Activated B cell treated with CpG ODN at 0.5 μM for 24 hours (primary cell): ENCODE data around the gene MYLK. TPM values are rescaled to one million over a fixed set of nuclear protein-coding genes. Genes with fewer than 3 reads are reported as not detected.

ENCODE experiments used
- ATAC-seq: fragments of 200-7000 bp; cut with Tn5 transposase; one replicate; pipeline ENCODE4 v1.10.0; 2021; ENCODE audit warnings: low read depth, mild to moderate bottlenecking, moderate library complexity
- CTCF ChIA-PET: fragments of 350-600 bp; sonication (Branson Sonifier 250); formaldehyde crosslinking; loops from one replicate; lab custom pipeline; 2021; ENCODE audit warnings: antibody characterized with exemption; lab: Charles Lee
- POLR2A ChIA-PET: fragments of 350-600 bp; sonication (Branson Sonifier 250); formaldehyde crosslinking; loops from one replicate; lab custom pipeline; 2021; ENCODE audit warnings: antibody characterized with exemption; lab: Charles Lee
- DNase-seq: peaks from one replicate; pipeline ENCODE4 v3.0.0; 2022
- H3K27ac Mint-ChIP-seq: one replicate; pipeline ENCODE4 v1.8.0; 2020; ENCODE audit warnings: mixed read lengths
- H3K27me3 Mint-ChIP-seq: one replicate; pipeline ENCODE4 v1.8.0; 2021; ENCODE audit warnings: mixed read lengths
- H3K36me3 Mint-ChIP-seq: one replicate; pipeline ENCODE4 v1.8.0; 2021; ENCODE audit warnings: low read depth, mixed read lengths
- H3K4me1 Mint-ChIP-seq: one replicate; pipeline ENCODE4 v1.8.0; 2021; ENCODE audit warnings: mixed read lengths
- H3K4me3 Mint-ChIP-seq: one replicate; pipeline ENCODE4 v1.8.0; 2020; ENCODE audit warnings: mild to moderate bottlenecking, mixed read lengths
- H3K9me3 Mint-ChIP-seq: one replicate; pipeline ENCODE4 v1.8.0; 2020; ENCODE audit warnings: mixed read lengths
- intact Hi-C: fragments of 100-400 bp; cut with micrococcal nuclease; formaldehyde crosslinking; loops from one replicate; pipeline ENCODE4 v1.15.1; 2024
- total RNA-seq: library from RNA; stranded (reverse); gene quantifications from 2 replicates; pipeline ENCODE4 v1.2.3, GENCODE V29; 2022
- TF ChIP-seq, protein P1 (sequence below): fragments of 200-600 bp; IDR thresholded peaks from one replicate; pipeline ENCODE4 v1.8.0; 2022; ENCODE audit warnings: antibody characterized with exemption, mild to moderate bottlenecking

MYLK gene
- total RNA-seq, 1 donor from 2014 or later, result not detected

DNA sequence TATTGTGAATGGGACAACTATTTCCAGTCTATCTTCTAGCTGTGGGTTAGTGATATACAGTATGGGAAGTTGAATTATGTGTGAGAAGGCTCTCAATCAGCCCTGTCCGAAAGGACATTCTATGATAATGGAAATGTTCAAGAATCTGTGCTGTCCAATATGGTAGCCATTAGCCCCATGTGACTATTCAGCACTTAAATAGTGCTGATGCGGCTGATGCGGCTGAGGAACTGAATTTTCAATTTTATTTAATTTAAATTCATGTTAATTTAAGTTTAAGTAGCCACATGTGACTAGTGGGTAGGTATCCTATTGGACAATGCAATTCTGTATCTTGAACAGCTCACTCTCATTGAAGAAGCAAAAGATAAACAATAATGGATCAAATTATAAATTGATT is 98.5 kb downstream of the MYLK start:
- intact Hi-C loops, result no loop called here
- ATAC-seq, result no peak
- Mint-ChIP-seq H3K4me3 (no peak overlapping the region), H3K9me3 (no peaks in the 10 kb centered on the region), H3K27me3 (peaks cover 4% of the 10 kb centered on the region), H3K27ac (no peak overlapping the region), H3K36me3 (no peaks in the 10 kb centered on the region), H3K4me1 (no peaks in the 10 kb centered on the region)
- ChIA-PET POLR2A (no interaction called here), CTCF (no interaction called here)
- DNase-seq, result no peak
- TF ChIP-seq, protein P1, sequence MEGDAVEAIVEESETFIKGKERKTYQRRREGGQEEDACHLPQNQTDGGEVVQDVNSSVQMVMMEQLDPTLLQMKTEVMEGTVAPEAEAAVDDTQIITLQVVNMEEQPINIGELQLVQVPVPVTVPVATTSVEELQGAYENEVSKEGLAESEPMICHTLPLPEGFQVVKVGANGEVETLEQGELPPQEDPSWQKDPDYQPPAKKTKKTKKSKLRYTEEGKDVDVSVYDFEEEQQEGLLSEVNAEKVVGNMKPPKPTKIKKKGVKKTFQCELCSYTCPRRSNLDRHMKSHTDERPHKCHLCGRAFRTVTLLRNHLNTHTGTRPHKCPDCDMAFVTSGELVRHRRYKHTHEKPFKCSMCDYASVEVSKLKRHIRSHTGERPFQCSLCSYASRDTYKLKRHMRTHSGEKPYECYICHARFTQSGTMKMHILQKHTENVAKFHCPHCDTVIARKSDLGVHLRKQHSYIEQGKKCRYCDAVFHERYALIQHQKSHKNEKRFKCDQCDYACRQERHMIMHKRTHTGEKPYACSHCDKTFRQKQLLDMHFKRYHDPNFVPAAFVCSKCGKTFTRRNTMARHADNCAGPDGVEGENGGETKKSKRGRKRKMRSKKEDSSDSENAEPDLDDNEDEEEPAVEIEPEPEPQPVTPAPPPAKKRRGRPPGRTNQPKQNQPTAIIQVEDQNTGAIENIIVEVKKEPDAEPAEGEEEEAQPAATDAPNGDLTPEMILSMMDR, result no peak

DNA sequence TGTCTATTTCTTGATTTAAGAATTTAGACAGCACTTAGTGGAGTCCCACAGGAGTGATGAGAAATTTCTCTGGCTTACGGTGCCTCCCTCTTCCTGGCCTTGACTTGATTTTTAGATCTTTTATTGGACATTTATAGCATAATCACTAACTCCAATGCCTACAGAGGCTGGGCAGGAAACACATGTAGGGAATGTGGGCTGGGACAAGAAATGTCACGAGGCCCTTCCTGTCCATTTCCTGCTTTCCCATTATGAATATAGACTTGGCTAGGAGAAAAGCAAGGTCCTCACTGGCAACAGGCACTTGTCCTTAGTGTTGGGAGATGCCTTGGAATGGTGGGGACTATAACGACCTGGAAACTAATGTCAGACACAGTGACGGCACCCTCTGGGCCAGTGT is 100.3 kb downstream of the MYLK start:
- H3K9me3 Mint-ChIP-seq, result no peaks in the 10 kb centered on the region
- H3K27ac Mint-ChIP-seq, result no peak overlapping the region
- no peak for DNase-seq
- TF ChIP-seq, protein P1, result no peak
- no peak overlapping the region for H3K4me3 Mint-ChIP-seq
- no peaks in the 10 kb centered on the region for H3K36me3 Mint-ChIP-seq
- no peak for ATAC-seq
- ChIA-PET POLR2A (interaction anchor here (0.7 kb wide), 1 partner anchor 285 kb away, joined by 9 read pairs; no protein-coding TSS in a partner anchor), CTCF (no interaction called here)
- peaks cover 3% of the 10 kb centered on the region for H3K27me3 Mint-ChIP-seq
- intact Hi-C loops, result no loop called here
- no peaks in the 10 kb centered on the region for H3K4me1 Mint-ChIP-seq

- no peak overlapping the region for H3K27ac Mint-ChIP-seq
- DNase-seq (no peak), ATAC-seq (no peak)
- H3K4me3 Mint-ChIP-seq, result no peak overlapping the region
- H3K36me3 Mint-ChIP-seq, result no peaks in the 10 kb centered on the region
- H3K27me3 Mint-ChIP-seq, result peaks cover 3% of the 10 kb centered on the region
- intact Hi-C loops, result no loop called here
- ChIA-PET CTCF (no interaction called here), POLR2A (no interaction called here)
- no peaks in the 10 kb centered on the region for H3K9me3 Mint-ChIP-seq
- no peaks in the 10 kb centered on the region for H3K4me1 Mint-ChIP-seq
- TF ChIP-seq, protein P1, result no peak
Observed at GRCh38 chr3:123783050-123783689, 101.0 kb downstream of the MYLK start.

- CTCF ChIA-PET, result no interaction called here
- no peaks in the 10 kb centered on the region for H3K4me1 Mint-ChIP-seq
- TF ChIP-seq, protein P1, result no peak
Observed at GRCh38 chr3:123782488-123782887, 101.6 kb downstream of the MYLK start.

DNA sequence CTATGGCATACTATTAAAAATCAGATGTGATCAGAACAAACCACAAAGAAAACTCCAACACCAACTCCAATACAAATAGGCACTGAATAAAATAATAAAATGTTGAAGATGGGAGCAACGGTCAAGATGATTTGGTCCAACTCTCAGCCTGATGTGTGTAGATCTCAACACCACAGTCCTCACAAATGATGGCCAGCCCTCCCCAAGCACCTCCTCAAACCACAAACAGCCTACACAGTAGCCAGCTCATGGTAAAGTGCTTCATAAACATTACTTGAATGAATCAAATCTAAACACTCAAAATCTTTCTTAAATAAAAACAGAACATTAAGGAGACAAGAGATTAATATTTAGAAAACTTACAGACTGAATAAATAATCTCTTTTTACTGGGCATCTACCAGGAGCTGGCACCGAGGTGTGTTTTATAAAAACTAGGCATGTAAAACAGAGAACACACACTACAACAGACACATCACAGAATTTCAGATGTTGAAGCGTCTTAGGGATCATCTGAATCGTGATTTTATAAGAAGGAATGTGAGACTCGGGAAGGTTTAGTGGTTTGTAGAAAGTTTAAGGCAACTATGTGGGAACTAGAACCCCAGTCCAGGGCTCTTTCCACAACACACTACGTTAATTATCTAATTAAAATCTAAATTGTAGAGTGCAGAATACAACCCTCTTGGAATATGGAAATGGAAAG is 102.4 kb downstream of the MYLK start:
- TF ChIP-seq, protein P1, result no peak
- no peak overlapping the region for H3K27ac Mint-ChIP-seq
- H3K4me3 Mint-ChIP-seq, result no peak overlapping the region
- H3K9me3 Mint-ChIP-seq, result no peaks in the 10 kb centered on the region
- ChIA-PET CTCF (no interaction called here), POLR2A (no interaction called here)
- ATAC-seq (no peak), DNase-seq (no peak)
- peaks cover 3% of the 10 kb centered on the region for H3K27me3 Mint-ChIP-seq
- intact Hi-C loops, result no loop called here
- H3K36me3 Mint-ChIP-seq, result no peaks in the 10 kb centered on the region
- no peaks in the 10 kb centered on the region for H3K4me1 Mint-ChIP-seq

More at GRCh38 chr3:123782488-123782887, 101.6 kb downstream of the MYLK start:
- Mint-ChIP-seq H3K27me3 (peaks cover 3% of the 10 kb centered on the region), H3K9me3 (no peaks in the 10 kb centered on the region), H3K27ac (no peak overlapping the region), H3K36me3 (no peaks in the 10 kb centered on the region), H3K4me3 (no peak overlapping the region)
- intact Hi-C loops, result no loop called here
- ATAC-seq, result no peak
- POLR2A ChIA-PET, result no interaction called here
- DNase-seq, result no peak
